ENCODE data around the gene ERP27.
A peak's percentile ranks its signal among the peaks of the same experiment; 100 is the strongest.

ERP27 gene

GRCh38 chr12:14885718-14886221 lies 52.6 kb downstream of the ERP27 start, which contains the start of gene MGP:
MGP (minus strand) TSS chr12:14885854; CDS start chr12:14885791, 63 bp downstream.
- H3K4me1 ChIP-seq: peaks cover 13% of the 10 kb centered on the region
- no peaks in the 10 kb centered on the region for H3K9me3 ChIP-seq
- TF ChIP-seq, protein P1, sequence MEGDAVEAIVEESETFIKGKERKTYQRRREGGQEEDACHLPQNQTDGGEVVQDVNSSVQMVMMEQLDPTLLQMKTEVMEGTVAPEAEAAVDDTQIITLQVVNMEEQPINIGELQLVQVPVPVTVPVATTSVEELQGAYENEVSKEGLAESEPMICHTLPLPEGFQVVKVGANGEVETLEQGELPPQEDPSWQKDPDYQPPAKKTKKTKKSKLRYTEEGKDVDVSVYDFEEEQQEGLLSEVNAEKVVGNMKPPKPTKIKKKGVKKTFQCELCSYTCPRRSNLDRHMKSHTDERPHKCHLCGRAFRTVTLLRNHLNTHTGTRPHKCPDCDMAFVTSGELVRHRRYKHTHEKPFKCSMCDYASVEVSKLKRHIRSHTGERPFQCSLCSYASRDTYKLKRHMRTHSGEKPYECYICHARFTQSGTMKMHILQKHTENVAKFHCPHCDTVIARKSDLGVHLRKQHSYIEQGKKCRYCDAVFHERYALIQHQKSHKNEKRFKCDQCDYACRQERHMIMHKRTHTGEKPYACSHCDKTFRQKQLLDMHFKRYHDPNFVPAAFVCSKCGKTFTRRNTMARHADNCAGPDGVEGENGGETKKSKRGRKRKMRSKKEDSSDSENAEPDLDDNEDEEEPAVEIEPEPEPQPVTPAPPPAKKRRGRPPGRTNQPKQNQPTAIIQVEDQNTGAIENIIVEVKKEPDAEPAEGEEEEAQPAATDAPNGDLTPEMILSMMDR (IDR thresholded peaks at IDR 0.05; ENCODE audit: low read depth, low read length): no peak
- H3K4me3 ChIP-seq (ENCODE audit: low read depth, low read length): peak within 1 kb of the TSS; percentile 32
- DNase-seq: peak; percentile 36
- no peaks in the 10 kb centered on the region for H3K36me3 ChIP-seq
- no peaks in the 10 kb centered on the region for H3K27me3 ChIP-seq

GRCh38 chr12:14884458-14884878 lies 53.9 kb downstream of the ERP27 start:
- TF ChIP-seq, protein P1 (IDR thresholded peaks at IDR 0.05; ENCODE audit: low read depth, low read length): no peak
- H3K9me3 ChIP-seq: no peaks in the 10 kb centered on the region
- H3K4me3 ChIP-seq (ENCODE audit: low read depth, low read length): 0 out of 2 replicates have a peak overlapping the region, but pooled peaks have one; percentile 7
- DNase-seq: peak; percentile 74
- H3K27me3 ChIP-seq: no peaks in the 10 kb centered on the region
- peaks cover 13% of the 10 kb centered on the region for H3K4me1 ChIP-seq
- no peaks in the 10 kb centered on the region for H3K36me3 ChIP-seq

GRCh38 chr12:14883686-14884085 lies 54.7 kb downstream of the ERP27 start:
- no peaks in the 10 kb centered on the region for H3K27me3 ChIP-seq
- DNase-seq: no peak
- TF ChIP-seq, protein P1 (IDR thresholded peaks at IDR 0.05; ENCODE audit: low read depth, low read length): no peak
- no peaks in the 10 kb centered on the region for H3K36me3 ChIP-seq
- peaks cover 13% of the 10 kb centered on the region for H3K4me1 ChIP-seq
- no peaks in the 10 kb centered on the region for H3K9me3 ChIP-seq
- no peak overlapping the region for H3K4me3 ChIP-seq (ENCODE audit: low read depth, low read length)

DNA sequence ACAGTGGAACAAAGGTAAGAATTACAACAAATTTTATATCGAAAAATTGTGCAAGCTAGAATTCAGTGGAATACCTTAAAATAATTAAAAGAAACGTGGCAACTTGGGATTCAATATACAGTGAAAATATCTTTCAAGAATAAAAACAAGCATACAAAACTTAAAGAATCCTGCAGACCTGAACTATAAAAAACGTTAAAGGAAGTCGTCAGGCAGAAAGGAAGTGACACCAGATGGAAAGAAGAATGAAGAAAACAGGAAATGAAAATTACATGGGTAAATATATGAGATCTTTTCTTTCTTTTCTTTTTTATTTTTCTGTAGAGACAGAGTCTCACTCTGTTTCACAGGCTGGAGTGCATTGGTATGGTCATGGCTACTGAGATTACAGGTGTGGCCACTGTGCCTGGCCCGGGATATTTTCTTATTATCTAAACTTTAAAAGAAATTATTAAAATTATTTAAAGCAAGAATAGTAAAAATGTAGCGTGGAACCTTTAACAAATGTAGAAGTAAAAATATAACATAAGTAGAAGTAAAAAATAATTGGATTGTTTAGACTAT lies 57.4 kb downstream of the ERP27 start:
- DNase-seq: no peak
- no peaks in the 10 kb centered on the region for H3K27me3 ChIP-seq
- peaks cover 4% of the 10 kb centered on the region for H3K4me1 ChIP-seq
- H3K9me3 ChIP-seq: no peaks in the 10 kb centered on the region
- H3K4me3 ChIP-seq (ENCODE audit: low read depth, low read length): no peak overlapping the region
- TF ChIP-seq, protein P1 (IDR thresholded peaks at IDR 0.05; ENCODE audit: low read depth, low read length): no peak
- no peaks in the 10 kb centered on the region for H3K36me3 ChIP-seq

- H3K4me1 ChIP-seq: peaks cover 2% of the 10 kb centered on the region; the same call in 1 of the 2 replicates
- no peaks in the 10 kb centered on the region for H3K36me3 ChIP-seq
- H3K27me3 ChIP-seq: no peaks in the 10 kb centered on the region
- DNase-seq: no peak
- H3K9me3 ChIP-seq: no peaks in the 10 kb centered on the region
- TF ChIP-seq, protein P1 (IDR thresholded peaks at IDR 0.05; ENCODE audit: low read depth, low read length): no peak
- H3K4me3 ChIP-seq (ENCODE audit: low read depth, low read length): no peak overlapping the region
Observed at GRCh38 chr12:14879222-14879933, 59.0 kb downstream of the ERP27 start.

DNA sequence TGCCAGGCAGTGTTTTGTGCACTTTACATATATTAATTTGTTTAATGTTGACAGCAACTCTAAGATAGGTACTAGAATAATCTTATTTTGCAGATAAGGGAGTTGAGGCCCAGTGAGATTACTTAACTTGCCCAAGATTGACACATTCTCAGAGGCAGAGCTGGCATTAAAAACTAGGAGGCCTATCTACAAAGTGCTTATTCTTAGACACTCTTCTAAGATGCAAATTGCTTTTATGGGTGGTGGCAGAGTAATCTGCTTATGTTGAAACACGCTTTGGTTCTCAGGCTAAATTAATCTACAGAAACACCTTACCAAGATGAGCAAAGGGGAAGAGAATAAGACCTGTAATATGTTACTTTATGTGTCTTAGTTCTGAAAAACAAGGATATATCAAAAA lies 59.8 kb downstream of the ERP27 start:
- H3K36me3 ChIP-seq: no peaks in the 10 kb centered on the region
- no peak for DNase-seq
- H3K4me3 ChIP-seq (ENCODE audit: low read depth, low read length): no peak overlapping the region
- no peaks in the 10 kb centered on the region for H3K27me3 ChIP-seq
- no peaks in the 10 kb centered on the region for H3K9me3 ChIP-seq
- TF ChIP-seq, protein P1 (IDR thresholded peaks at IDR 0.05; ENCODE audit: low read depth, low read length): no peak
- H3K4me1 ChIP-seq: no peaks in the 10 kb centered on the region

Data from BE2C (cell line).